GM12801 (cell line): Measurements from ENCODE around the gene NEDD4L.

Experiments used
- TF ChIP-seq, protein P1 (sequence below): IDR thresholded peaks from one replicate; pipeline ENCODE4 v1.5.1; 2011; ENCODE audit warnings: control low read depth; ENCODE audit not compliant: insufficient read length; ENCODE audit errors: extremely low read depth

The NEDD4L gene

GRCh38 chr18:58196881-58197872 lies 153.2 kb downstream of the NEDD4L start:
- TF ChIP-seq, protein P1, sequence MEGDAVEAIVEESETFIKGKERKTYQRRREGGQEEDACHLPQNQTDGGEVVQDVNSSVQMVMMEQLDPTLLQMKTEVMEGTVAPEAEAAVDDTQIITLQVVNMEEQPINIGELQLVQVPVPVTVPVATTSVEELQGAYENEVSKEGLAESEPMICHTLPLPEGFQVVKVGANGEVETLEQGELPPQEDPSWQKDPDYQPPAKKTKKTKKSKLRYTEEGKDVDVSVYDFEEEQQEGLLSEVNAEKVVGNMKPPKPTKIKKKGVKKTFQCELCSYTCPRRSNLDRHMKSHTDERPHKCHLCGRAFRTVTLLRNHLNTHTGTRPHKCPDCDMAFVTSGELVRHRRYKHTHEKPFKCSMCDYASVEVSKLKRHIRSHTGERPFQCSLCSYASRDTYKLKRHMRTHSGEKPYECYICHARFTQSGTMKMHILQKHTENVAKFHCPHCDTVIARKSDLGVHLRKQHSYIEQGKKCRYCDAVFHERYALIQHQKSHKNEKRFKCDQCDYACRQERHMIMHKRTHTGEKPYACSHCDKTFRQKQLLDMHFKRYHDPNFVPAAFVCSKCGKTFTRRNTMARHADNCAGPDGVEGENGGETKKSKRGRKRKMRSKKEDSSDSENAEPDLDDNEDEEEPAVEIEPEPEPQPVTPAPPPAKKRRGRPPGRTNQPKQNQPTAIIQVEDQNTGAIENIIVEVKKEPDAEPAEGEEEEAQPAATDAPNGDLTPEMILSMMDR: no peak

DNA sequence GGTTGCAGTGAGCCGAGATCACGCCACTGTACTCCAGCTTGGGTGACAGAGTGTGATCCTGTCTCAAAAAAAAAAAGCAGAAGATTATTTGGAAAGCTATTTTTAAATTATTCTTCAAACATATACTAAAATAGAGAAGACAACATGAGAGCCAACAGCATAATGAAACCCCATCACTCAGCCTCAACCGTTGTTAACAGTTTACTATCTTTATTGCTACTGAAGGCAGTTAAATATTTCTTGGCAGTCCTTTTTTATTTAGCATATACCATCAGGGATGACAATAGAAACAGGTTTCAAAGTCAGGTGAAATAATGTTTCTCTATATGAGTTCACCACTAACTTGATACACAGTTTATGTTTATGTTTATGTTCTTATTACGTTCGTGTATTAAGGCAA lies 157.2 kb downstream of the NEDD4L start:
- TF ChIP-seq, protein P1: no peak

DNA sequence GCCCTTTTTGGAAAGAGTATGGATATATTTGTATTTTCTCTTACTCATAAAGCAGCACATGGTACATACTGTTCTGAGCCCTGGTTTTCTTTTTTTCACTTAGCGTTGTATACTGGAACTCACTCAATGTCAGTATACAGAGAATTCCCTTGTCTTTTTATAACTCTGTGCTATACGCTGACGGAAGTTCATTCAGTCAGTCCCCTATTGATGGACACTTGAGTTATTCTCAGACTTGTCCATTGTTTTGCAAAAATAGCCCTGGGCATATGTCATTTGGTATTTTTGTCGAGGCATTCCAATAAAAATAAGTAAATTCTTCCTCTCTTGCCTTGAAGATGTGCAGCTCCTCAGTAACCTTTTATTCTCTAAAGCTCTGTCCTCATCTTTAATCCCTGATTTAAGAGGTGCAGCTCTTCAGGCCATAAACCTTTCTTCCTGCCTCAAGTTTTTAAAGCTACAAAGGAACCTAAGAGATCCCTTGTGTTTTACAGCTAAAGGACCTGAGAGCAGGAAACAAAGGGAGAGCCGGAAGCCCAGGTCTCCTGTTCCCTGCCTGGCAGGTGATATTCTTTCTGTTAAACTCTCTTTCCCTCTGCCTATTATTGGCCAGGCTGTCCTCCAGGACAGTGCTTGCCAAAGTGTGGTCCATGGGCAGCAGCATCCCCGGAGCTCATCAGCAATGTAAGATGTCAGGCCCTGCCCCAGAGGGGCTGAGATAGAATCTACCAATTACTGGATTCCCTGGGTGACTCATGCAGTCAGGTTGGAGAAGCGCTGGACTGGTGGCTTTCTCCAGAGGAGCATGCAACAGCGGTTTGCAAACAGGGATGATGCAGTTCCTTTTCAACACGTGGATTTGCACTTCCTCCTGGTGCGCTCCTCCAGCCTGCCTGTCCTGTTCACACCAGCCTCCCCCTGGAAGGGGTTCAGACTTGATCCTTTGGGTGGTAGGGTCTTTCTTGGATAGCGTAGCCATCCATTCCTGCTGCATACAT lies 158.0 kb downstream of the NEDD4L start:
- TF ChIP-seq, protein P1: no peak

DNA sequence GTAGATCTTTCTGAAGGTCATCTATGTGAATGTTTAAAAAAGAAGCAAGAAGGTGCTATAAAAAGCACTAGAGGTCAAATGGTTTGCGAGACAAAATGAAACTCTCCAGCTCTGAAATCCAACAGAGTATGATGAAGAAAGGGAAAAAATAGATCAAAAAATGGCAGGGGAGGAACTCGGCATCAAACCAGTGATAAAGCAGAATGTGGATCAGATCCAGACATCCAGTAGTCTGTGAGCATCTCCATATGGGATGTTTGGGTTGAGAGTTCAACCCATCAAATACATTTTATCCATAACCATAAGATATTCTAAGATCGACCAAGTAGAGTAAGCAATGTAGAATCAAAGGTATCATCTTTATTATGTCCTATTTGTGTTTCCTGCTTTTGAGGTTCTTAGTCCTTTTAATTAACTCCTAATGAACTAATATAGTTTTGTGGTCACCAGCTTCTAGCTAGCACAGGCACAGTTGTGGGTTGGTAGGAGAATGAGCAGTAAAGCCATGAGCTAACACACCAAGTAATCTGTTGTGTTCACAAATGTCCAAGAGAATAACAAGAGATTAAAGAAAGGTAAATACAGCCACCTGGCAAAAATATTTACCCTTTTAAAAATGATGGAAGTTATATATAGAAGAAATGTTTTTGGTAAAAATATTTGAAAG lies 160.9 kb downstream of the NEDD4L start:
- TF ChIP-seq, protein P1: no peak

GRCh38 chr18:58205443-58206160 lies 161.6 kb downstream of the NEDD4L start:
- TF ChIP-seq, protein P1: no peak

- TF ChIP-seq, protein P1: no peak
Observed at GRCh38 chr18:58207520-58208152, 163.6 kb downstream of the NEDD4L start.
